ENCODE measurements around the gene EXOG. TPM values are rescaled to one million over a fixed set of nuclear protein-coding genes. Genes with fewer than 3 reads are reported as not detected.

EXOG gene
- total RNA-seq, 4 donors from 2014 or later = 14.9 to 37.8 (median 30.8) TPM

GRCh38 chr3:38479431-38480092 is 16.6 kb upstream of the EXOG start:
- Histone ChIP-seq H3K27me3 (no peaks in the 10 kb centered on the region), H3K36me3 (peaks cover 35 to 76% (median 63%) of the 10 kb centered on the region in 4 donors), H3K4me1 (peaks cover 0 to 3% (median 0%) of the 10 kb centered on the region in 4 donors), H3K9me3 (no peaks in the 10 kb centered on the region), H3K27ac (replicated peaks in 1 of 4) (no peak overlapping the region), H3K4me3 (no peak overlapping the region)
- intact Hi-C loops (cut with DNase I) = loop anchor here (2.0 kb wide), 1 partner anchor 133 kb away; the partner anchor contains the start of gene XYLB
- DNase-seq (ENCODE audit: extremely low spot score) = peak; percentile 89
- 85% methylated on average over 8 of the region's 10 CpGs for WGBS
- no peak for TF ChIP-seq EP300 (IDR thresholded peaks at IDR 0.05)
- peak; percentile 80 to 93 (median 80) for TF ChIP-seq CTCF (IDR thresholded peaks at IDR 0.05)
- peak in 1 of 2 donors; percentile 32 for TF ChIP-seq POLR2AphosphoS5 (IDR thresholded peaks at IDR 0.05)
- TF ChIP-seq POLR2A (IDR thresholded peaks at IDR 0.05; ENCODE audit: low read depth) = no peak

GRCh38 chr3:38480093-38480445 is 16.1 kb upstream of the EXOG start:
- H3K36me3 ChIP-seq = peaks cover 35 to 81% (median 63%) of the 10 kb centered on the region in 4 donors
- no peak for TF ChIP-seq EP300 (IDR thresholded peaks at IDR 0.05)
- TF ChIP-seq CTCF (IDR thresholded peaks at IDR 0.05) = no peak
- TF ChIP-seq POLR2AphosphoS5 (IDR thresholded peaks at IDR 0.05) = no peak
- no peak for TF ChIP-seq POLR2A (IDR thresholded peaks at IDR 0.05; ENCODE audit: low read depth)
- no peak overlapping the region for H3K4me3 ChIP-seq
- H3K4me1 ChIP-seq = peaks cover 0 to 3% (median 0%) of the 10 kb centered on the region in 4 donors
- H3K27ac ChIP-seq (replicated peaks in 1 of 4) = no peak overlapping the region
- DNase-seq (ENCODE audit: extremely low spot score) = no peak
- 80% methylated on average over 3 of the region's 3 CpGs for WGBS
- no peaks in the 10 kb centered on the region for H3K9me3 ChIP-seq
- intact Hi-C loops (cut with DNase I) = no loop called here
- H3K27me3 ChIP-seq = no peaks in the 10 kb centered on the region

GRCh38 chr3:38480930-38481329 is 15.2 kb upstream of the EXOG start:
- peaks cover 35 to 84% (median 63%) of the 10 kb centered on the region in 4 donors for H3K36me3 ChIP-seq
- H3K9me3 ChIP-seq = no peaks in the 10 kb centered on the region
- no peaks in the 10 kb centered on the region for H3K27me3 ChIP-seq
- H3K4me3 ChIP-seq = no peak overlapping the region
- intact Hi-C loops (cut with DNase I) = no loop called here
- WGBS = 100% methylated on average over 2 of the region's 2 CpGs
- TF ChIP-seq CTCF (IDR thresholded peaks at IDR 0.05) = no peak
- TF ChIP-seq POLR2A (IDR thresholded peaks at IDR 0.05; ENCODE audit: low read depth) = no peak
- TF ChIP-seq POLR2AphosphoS5 (IDR thresholded peaks at IDR 0.05) = no peak
- TF ChIP-seq EP300 (IDR thresholded peaks at IDR 0.05) = no peak
- DNase-seq (ENCODE audit: extremely low spot score) = no peak
- peaks cover 0 to 3% (median 0%) of the 10 kb centered on the region in 4 donors for H3K4me1 ChIP-seq
- no peak overlapping the region for H3K27ac ChIP-seq (replicated peaks in 1 of 4)

- intact Hi-C loops (cut with DNase I) = no loop called here
- Histone ChIP-seq H3K27me3 (no peaks in the 10 kb centered on the region), H3K4me3 (no peak overlapping the region), H3K9me3 (no peaks in the 10 kb centered on the region), H3K4me1 (peaks cover 0 to 3% (median 0%) of the 10 kb centered on the region in 4 donors), H3K27ac (replicated peaks in 1 of 4) (no peak overlapping the region), H3K36me3 (peaks cover 35 to 76% (median 59%) of the 10 kb centered on the region in 4 donors)
- no peak for DNase-seq (ENCODE audit: extremely low spot score)
- no peak for TF ChIP-seq POLR2A (IDR thresholded peaks at IDR 0.05; ENCODE audit: low read depth)
- no peak for TF ChIP-seq CTCF (IDR thresholded peaks at IDR 0.05)
- no peak for TF ChIP-seq EP300 (IDR thresholded peaks at IDR 0.05)
- TF ChIP-seq POLR2AphosphoS5 (IDR thresholded peaks at IDR 0.05) = no peak
- 86% methylated on average over 8 of the region's 10 CpGs for WGBS
Measured at GRCh38 chr3:38482951-38483350, 13.2 kb upstream of the EXOG start.
